HFFc6 (cell line): ENCODE results near the gene CCNT2. TPM values are rescaled to one million over a fixed set of nuclear protein-coding genes. Genes with fewer than 3 reads are reported as not detected.

ENCODE experiments used
- DNase-seq: peaks from one replicate; pipeline ENCODE4 v3.0.0-alpha.2; 2018
- H3K27ac Mint-ChIP-seq: 2 replicates; pipeline ENCODE4 v1.8.0; 2020; ENCODE audit warnings: mild to moderate bottlenecking, mixed read lengths
- H3K27me3 Mint-ChIP-seq: 2 replicates; pipeline ENCODE4 v1.8.0; 2021; ENCODE audit warnings: mild to moderate bottlenecking, moderate library complexity, mixed read lengths; ENCODE audit not compliant: insufficient read depth
- H3K36me3 Mint-ChIP-seq: 2 replicates; pipeline ENCODE4 v1.8.0; 2021; ENCODE audit warnings: low read depth, mixed read lengths
- H3K4me1 Mint-ChIP-seq: 2 replicates; pipeline ENCODE4 v1.8.0; 2020; ENCODE audit warnings: low read depth, mixed read lengths
- H3K4me3 Mint-ChIP-seq: 2 replicates; pipeline ENCODE4 v1.8.0; 2020; ENCODE audit warnings: mild to moderate bottlenecking, moderate library complexity, mixed read lengths
- H3K9me3 Mint-ChIP-seq: 2 replicates; pipeline ENCODE4 v1.8.0; 2020; ENCODE audit warnings: mild to moderate bottlenecking, mixed read lengths
- CTCF ChIP-seq: fragments of 200-600 bp; sonication (generic); IDR thresholded peaks from 2 replicates; pipeline ENCODE4 v1.5.0; 2021; ENCODE audit warnings: antibody characterized with exemption, mild to moderate bottlenecking
- total RNA-seq, 6 experiments: library from RNA; stranded (reverse); fragmentation: NEBNext Ultra II Directional; extraction: Animal tissue kit (Norgen Biotek cat#: 25700); gene quantifications; 2 replicates in 1 of 6; 3 replicates in 5 of 6; pipeline ENCODE4 v1.2.3, GENCODE V29; 2021

Gene CCNT2
- total RNA-seq, 6 experiments from 2014 or later = 16.9 to 22.4 (median 19.6) TPM

DNA sequence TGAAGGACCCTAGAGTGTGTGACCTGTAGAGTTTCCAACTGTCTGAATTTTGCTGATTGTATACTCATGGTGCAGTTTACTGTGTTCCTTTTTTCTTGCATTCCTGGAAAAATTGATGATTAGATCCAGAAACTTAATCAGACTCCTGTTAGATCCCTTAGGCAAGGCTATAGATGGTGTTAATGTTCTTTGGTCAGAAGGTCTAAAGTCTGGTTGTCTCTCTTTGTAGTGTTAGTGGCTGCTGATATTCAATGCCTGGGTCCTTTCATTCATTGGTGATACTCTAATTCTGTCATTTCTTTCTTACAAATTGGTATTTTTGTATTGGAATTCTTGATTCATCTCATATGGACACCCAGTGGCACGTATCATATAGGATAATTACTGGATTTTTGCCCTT, 6.3 kb downstream of the CCNT2 start:
- TF ChIP-seq CTCF = no peak
- H3K27me3 Mint-ChIP-seq = no peaks in the 10 kb centered on the region
- no peaks in the 10 kb centered on the region for H3K9me3 Mint-ChIP-seq
- no peak overlapping the region for H3K4me3 Mint-ChIP-seq
- H3K27ac Mint-ChIP-seq = no peak overlapping the region
- DNase-seq = no peak
- H3K4me1 Mint-ChIP-seq = peaks cover 74% of the 10 kb centered on the region
- H3K36me3 Mint-ChIP-seq = peaks cover 18% of the 10 kb centered on the region

DNA sequence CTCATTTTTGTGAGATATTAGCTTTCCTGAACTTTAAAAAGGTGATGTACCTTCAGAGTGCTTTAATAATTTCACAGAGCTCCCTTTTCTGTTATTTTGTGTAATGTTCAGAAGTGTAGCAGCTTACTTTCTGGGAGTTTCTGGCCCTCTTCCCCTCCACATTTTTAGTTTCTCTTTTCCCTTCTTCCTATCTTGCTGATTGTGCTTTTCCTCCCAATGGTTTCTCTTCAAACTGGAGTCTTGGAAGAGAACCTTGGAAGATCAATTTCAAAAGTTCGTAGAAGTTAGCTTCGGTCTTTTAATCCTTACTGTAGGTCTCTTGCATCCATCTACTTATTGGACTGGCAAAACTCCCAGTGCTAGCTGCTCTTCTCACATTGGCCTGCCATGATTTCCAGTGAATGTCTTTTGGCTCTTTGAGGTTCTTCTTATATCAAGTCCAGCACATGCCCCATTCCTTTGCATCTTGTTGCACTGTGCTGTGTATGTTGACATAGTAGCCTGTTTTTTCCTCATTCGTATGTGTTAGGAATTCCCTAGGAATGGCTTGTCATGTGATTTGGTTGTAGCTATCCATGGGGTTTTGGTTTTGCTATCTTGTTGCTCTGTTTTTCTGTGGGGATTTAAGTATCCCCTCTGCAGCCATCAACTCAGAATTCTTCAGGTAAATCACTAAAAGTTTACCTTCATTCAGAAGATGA, 7.8 kb downstream of the CCNT2 start:
- H3K27me3 Mint-ChIP-seq = no peaks in the 10 kb centered on the region; the same call in 1 of the 2 replicates
- H3K4me1 Mint-ChIP-seq = peaks cover 74% of the 10 kb centered on the region
- TF ChIP-seq CTCF = no peak
- peaks cover 18% of the 10 kb centered on the region for H3K36me3 Mint-ChIP-seq
- H3K27ac Mint-ChIP-seq = peak overlapping the region; percentile 60
- H3K4me3 Mint-ChIP-seq = no peak overlapping the region
- H3K9me3 Mint-ChIP-seq = no peaks in the 10 kb centered on the region
- no peak for DNase-seq

- TF ChIP-seq CTCF = no peak
- H3K4me1 Mint-ChIP-seq = peaks cover 70% of the 10 kb centered on the region
- no peaks in the 10 kb centered on the region; the same call in 1 of the 2 replicates for H3K27me3 Mint-ChIP-seq
- peaks cover 18% of the 10 kb centered on the region for H3K36me3 Mint-ChIP-seq
- H3K4me3 Mint-ChIP-seq = no peak overlapping the region
- H3K9me3 Mint-ChIP-seq = no peaks in the 10 kb centered on the region
- DNase-seq = peak; percentile 12
- H3K27ac Mint-ChIP-seq = peak overlapping the region; percentile 36
These were observed 8.6 kb downstream of the CCNT2 start for GRCh38 chr2:134927195-134927594.

GRCh38 chr2:134932864-134933526, 14.4 kb downstream of the CCNT2 start:
- no peaks in the 10 kb centered on the region for H3K9me3 Mint-ChIP-seq
- peaks cover 38% of the 10 kb centered on the region for H3K4me1 Mint-ChIP-seq
- no peak for TF ChIP-seq CTCF
- no peak for DNase-seq
- H3K27ac Mint-ChIP-seq = peak overlapping the region; percentile 8; the same call in 1 of the 2 replicates
- peaks cover 5% of the 10 kb centered on the region; the same call in 1 of the 2 replicates for H3K36me3 Mint-ChIP-seq
- no peak overlapping the region for H3K4me3 Mint-ChIP-seq
- H3K27me3 Mint-ChIP-seq = no peaks in the 10 kb centered on the region; the same call in 1 of the 2 replicates

DNA sequence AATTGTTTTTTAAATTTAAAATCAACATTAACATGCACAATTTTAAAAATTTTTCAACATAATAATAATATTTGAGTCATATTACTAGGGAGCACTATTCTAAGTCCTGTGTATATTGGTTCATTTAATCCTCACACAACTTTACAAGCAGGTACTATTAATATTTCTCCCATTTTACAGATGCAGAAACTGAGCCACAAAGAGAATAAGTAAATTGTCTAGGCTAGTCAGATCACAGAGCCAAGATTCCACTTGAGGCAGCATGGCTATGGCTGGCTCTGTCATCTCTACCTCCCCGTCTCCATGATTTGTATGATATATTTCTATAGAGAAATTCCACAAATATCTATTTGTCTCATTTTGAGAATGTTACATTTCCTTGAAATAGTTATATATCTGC, 15.1 kb downstream of the CCNT2 start:
- Mint-ChIP-seq H3K27ac (no peak overlapping the region), H3K36me3 (peaks cover 5% of the 10 kb centered on the region; the same call in 1 of the 2 replicates), H3K4me1 (peaks cover 33% of the 10 kb centered on the region), H3K4me3 (no peak overlapping the region), H3K9me3 (no peaks in the 10 kb centered on the region), H3K27me3 (no peaks in the 10 kb centered on the region; the same call in 1 of the 2 replicates)
- DNase-seq = no peak
- TF ChIP-seq CTCF = no peak
